HCT116 (cell line): Measurements from ENCODE around the gene SLC2A13.

Experiments used
- CTCF ChIP-seq, 3 experiments: fragments of 200-600 bp in 1 of 3; sonication (generic) in 1 of 3; IDR thresholded peaks in 2 of 3; conservative IDR thresholded peaks in 1 of 3; 2 replicates each; pipeline ENCODE4 v1.5.1; 2012 to 2017; ENCODE audit warnings: low read depth in 2 of 3, low read length in 2 of 3, antibody characterized with exemption in 1 of 3, borderline replicate concordance in 1 of 3, control low read depth in 1 of 3, mild to moderate bottlenecking in 1 of 3, mixed read lengths in 1 of 3, mixed run types in 1 of 3, moderate library complexity in 1 of 3; ENCODE audit not compliant: insufficient read depth in 1 of 3
- EGR1 ChIP-seq: IDR thresholded peaks from 2 replicates; pipeline ENCODE4 v1.6.1; 2012; ENCODE audit warnings: low read depth
- EZH2phosphoT487 ChIP-seq: fragments of 200-600 bp; IDR thresholded peaks from 2 replicates; pipeline ENCODE4 v1.6.1; 2018; ENCODE audit warnings: antibody characterized with exemption, borderline replicate concordance
- POLR2A ChIP-seq: IDR thresholded peaks from 2 replicates; pipeline ENCODE4 v1.7.0; 2011; ENCODE audit warnings: borderline replicate concordance; ENCODE audit not compliant: insufficient read depth, insufficient read length; ENCODE audit errors: extremely low read depth
- RAD21 ChIP-seq: IDR thresholded peaks from 2 replicates; pipeline ENCODE4 v1.6.1; 2012; ENCODE audit warnings: low read depth, mild to moderate bottlenecking
- SIN3A ChIP-seq: IDR thresholded peaks from 2 replicates; pipeline ENCODE4 v1.6.1; 2012; ENCODE audit warnings: low read depth
- TCF7L2 ChIP-seq: IDR thresholded peaks from 2 replicates; pipeline ENCODE4 v1.7.0; 2011; ENCODE audit warnings: borderline replicate concordance, inconsistent platforms; ENCODE audit not compliant: insufficient read depth, insufficient read length; ENCODE audit errors: extremely low read depth

- TF ChIP-seq POLR2A (no peak), CTCF (IDR thresholded peaks at IDR 0.05 in 2 of 3, conservative IDR thresholded peaks at IDR 0.05 in 1 of 3; ENCODE audit: borderline replicate concordance in 1 of 3, insufficient read depth in 1 of 3, low read depth in 2 of 3, low read length in 2 of 3) (no peak), EZH2phosphoT487 (no peak), TCF7L2 (no peak), RAD21 (no peak), SIN3A (no peak), EGR1 (no peak)
These were observed 77.6 kb downstream of the SLC2A13 start for GRCh38 chr12:40028296-40028695.
